ENCODE measurements around the gene CCDC158. TPM values are rescaled to one million over a fixed set of nuclear protein-coding genes. Genes with fewer than 3 reads are reported as not detected.
A peak's percentile ranks its signal among the peaks of the same experiment; 100 is the strongest.
"Not testable (repeated sequence)": the region's sequence is repeated elsewhere in the genome, so short reads cannot be mapped to it uniquely, and the experiment has no call there.

The CCDC158 gene
- total RNA-seq, 2 experiments from 2014 or later = not detected

DNA sequence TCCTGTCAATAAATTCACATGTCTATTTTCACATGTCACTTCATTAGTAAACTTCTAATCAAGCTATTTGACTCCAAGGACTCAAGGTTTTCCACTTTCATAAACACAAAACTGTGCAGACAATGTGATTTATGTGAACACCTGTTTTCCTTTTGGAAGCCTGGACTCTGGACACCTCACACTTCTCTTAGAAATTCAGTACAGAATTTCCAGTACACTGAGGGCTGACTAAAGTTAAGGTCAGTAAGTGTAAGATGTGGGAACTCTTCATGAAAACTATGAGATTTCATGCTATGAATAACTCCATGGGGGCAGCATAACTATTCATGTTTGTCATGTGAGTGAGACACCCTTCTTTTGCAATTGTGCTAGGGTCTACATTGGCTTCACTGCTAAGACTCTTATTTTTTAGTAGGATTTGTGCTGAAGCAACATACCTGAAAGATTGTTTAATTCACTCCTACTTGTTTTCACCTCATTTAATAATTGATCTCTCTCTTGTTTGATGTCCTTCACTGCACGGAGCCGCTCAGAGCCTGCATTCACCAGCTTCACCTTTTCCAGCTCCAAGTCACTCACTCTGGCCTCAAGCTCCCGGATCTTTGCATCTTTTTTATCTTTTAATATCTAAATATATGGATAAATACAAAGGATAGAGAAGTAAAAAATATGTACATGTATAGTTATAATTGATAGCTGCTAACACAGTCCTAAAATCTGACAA lies 59.1 kb downstream of the CCDC158 start:
- CTCF ChIA-PET = interaction anchor here (1.4 kb wide), 1 partner anchor 182 kb away, joined by 3 read pairs; no protein-coding TSS in a partner anchor
- Mint-ChIP-seq H3K4me3 (no peak overlapping the region), H3K27ac (no peak overlapping the region), H3K36me3 (ENCODE audit: low read depth) (peaks cover 3% of the 10 kb centered on the region), H3K9me3 (peaks cover 22% of the 10 kb centered on the region), H3K27me3 (ENCODE audit: low read depth) (peaks cover 7% of the 10 kb centered on the region), H3K4me1 (ENCODE audit: low read depth) (peaks cover 9% of the 10 kb centered on the region)
- no peak for DNase-seq
- intact Hi-C loops (cut with micrococcal nuclease) = no loop called here

DNA sequence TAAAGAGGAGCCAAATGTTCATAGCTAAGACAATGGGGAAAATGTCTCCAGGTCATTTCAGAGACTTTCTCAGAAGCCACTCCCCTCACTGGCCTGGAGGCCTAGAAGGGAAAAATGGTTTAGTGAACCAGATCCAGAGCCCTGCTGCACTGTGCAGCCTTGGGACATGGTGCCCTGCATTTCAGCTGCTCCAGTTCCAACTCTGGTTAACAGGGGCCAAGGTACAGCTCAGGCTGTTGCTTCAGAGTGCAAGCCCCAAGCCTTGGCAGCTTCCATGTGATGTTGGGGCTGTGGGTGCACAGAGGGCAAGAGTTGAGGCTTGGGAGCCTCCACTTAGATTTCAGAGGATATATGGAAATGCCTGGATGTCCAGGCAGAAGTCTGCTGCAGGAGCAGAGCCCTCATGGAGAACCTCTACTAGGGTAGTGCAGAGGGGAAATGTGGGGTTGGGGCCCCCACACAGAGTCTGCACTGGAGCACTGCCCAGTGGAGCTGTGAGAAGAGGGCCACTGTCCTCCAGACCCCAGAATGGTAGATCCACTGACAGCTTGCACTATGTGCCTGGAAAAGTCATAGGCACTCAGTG lies 61.0 kb downstream of the CCDC158 start:
- peaks cover 11% of the 10 kb centered on the region for H3K4me1 Mint-ChIP-seq (ENCODE audit: low read depth)
- intact Hi-C loops (cut with micrococcal nuclease); DNase-seq; H3K36me3 Mint-ChIP-seq (ENCODE audit: low read depth); H3K27me3 Mint-ChIP-seq (ENCODE audit: low read depth); CTCF ChIA-PET; H3K27ac Mint-ChIP-seq; H3K4me3 Mint-ChIP-seq: not testable (repeated sequence)
- peaks cover 24% of the 10 kb centered on the region for H3K9me3 Mint-ChIP-seq

DNA sequence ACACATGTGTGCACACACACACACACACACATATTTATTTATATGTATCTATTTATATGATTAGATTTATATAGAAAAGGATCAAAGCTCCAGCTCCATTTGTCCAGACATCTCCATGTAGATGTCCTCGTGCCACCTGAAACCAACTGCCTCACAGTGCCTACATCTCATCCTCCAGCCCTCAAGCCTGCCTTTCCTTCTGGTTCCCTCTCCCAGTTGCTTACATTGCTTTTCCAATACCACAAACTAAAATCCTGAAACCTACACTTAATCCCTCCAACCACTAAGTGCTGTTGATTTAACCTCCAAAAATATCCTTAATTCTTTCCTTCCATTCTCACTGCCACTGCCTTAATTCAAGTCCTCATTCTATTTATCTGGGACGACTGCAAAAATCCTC lies 63.0 kb downstream of the CCDC158 start:
- intact Hi-C loops (cut with micrococcal nuclease) = no loop called here
- no peak overlapping the region for H3K4me3 Mint-ChIP-seq
- CTCF ChIA-PET = no interaction called here

DNA sequence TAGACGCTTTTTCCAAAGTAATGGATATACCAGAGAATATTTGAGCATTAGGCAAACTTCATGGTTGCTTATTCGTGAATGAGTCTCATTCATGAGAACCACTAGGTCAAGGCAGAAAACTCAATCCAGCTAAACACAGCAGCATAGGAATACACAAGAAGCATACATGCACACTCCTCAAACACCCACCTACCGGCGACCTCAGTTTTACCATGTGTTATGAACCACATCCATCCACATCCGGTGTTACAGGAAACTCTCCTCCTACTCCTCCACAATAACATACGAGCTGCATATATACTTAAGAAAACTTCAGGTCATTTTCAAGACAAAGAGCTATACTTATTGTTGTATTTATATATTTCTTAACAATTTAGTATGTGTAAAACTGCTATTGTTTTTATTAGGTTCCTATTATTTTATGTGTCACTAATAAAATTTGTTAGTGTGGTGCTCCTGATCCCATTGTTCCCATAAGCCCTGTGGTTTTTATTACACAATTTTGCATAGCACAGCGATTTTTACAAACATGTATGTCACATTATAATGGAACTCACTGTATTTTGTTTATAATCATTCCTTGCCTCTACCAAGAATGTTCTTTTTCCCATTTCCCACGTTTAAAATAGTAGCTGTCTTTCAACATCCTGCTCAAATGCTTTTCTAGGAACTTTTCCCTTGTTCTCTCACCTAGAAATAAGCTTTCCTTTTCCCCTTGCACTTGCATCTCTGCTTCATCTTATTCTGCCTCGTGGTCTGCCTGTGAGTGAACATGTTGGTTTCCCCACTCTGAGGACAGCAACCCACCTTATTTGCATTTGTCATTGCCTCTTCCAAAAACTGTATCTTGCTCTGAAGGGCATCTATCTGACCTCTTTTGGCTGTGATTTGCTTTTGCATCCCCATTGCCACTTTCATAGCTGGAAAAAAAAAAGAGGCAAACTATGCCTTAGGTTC lies 66.1 kb downstream of the CCDC158 start:
- H3K4me3 Mint-ChIP-seq = no peak overlapping the region
- intact Hi-C loops (cut with micrococcal nuclease) = no loop called here

More for the DNA sequence above, 63.0 kb downstream of the CCDC158 start:
- peaks cover 2% of the 10 kb centered on the region for H3K27me3 Mint-ChIP-seq (ENCODE audit: low read depth)
- peaks cover 24% of the 10 kb centered on the region for H3K9me3 Mint-ChIP-seq
- H3K27ac Mint-ChIP-seq = no peak overlapping the region
- DNase-seq = no peak
- H3K4me1 Mint-ChIP-seq (ENCODE audit: low read depth) = peaks cover 5% of the 10 kb centered on the region
- H3K36me3 Mint-ChIP-seq (ENCODE audit: low read depth) = peaks cover 3% of the 10 kb centered on the region

DNA sequence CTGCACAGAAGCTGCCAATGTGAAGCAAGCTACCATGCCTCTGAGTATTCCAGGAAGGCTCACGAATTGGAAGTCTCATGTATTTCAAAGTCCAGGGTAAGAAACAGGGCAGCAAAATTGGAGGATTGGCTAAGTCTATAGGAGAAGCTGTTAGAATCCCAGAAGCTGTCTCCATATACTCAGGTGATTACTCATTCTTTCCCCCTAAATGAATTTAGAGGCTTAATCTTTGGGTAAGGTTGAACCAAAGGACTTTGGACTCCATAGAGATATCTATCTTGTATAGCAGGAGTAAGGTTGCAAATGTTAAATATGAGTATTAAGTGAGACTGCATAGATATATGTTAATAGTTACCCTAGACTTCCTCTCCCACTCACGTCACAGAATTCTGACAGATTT lies 78.1 kb downstream of the CCDC158 start:
- DNase-seq = no peak
- H3K4me3 Mint-ChIP-seq = no peak overlapping the region
- H3K27me3 Mint-ChIP-seq (ENCODE audit: low read depth) = no peaks in the 10 kb centered on the region
- no peaks in the 10 kb centered on the region for H3K4me1 Mint-ChIP-seq (ENCODE audit: low read depth)
- H3K9me3 Mint-ChIP-seq = peaks cover 10% of the 10 kb centered on the region
- no peaks in the 10 kb centered on the region for H3K36me3 Mint-ChIP-seq (ENCODE audit: low read depth)
- CTCF ChIA-PET = no interaction called here
- intact Hi-C loops (cut with micrococcal nuclease) = loop anchor here (10.0 kb wide), 1 partner anchor 62 kb away; no protein-coding TSS in a partner anchor
- H3K27ac Mint-ChIP-seq = no peak overlapping the region

More for the DNA sequence above, 66.1 kb downstream of the CCDC158 start:
- CTCF ChIA-PET = interaction anchor here (0.7 to 1.4 kb wide), 2 partner anchors 84 to 175 kb away, joined by 4 to 6 read pairs; no protein-coding TSS in a partner anchor
- Mint-ChIP-seq H3K4me1 (ENCODE audit: low read depth) (peaks cover 5% of the 10 kb centered on the region), H3K27ac (no peak overlapping the region), H3K36me3 (ENCODE audit: low read depth) (peaks cover 3% of the 10 kb centered on the region), H3K27me3 (ENCODE audit: low read depth) (peaks cover 2% of the 10 kb centered on the region), H3K9me3 (peaks cover 17% of the 10 kb centered on the region)
- peak; percentile 40 for DNase-seq

DNA sequence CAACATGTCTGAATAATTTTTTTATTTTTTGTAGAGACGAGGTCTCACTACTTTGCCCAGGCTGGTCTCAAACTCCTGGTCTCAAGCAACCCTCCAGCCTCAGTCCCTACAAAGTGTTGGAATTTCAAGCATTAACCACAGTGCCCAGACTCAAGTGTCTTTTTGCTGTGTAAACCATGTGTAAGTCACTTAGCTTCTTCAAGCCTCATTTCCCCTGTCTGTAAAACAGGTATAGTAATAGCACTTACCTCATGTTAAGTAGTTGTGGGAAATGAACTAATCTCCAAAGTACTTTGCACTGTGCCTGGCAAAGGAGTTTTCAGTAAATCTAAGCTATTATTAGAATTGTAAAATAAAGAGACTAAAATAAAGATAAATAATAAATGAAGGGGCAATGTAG lies 78.8 kb downstream of the CCDC158 start:
- H3K27me3 Mint-ChIP-seq (ENCODE audit: low read depth) = no peaks in the 10 kb centered on the region
- peaks cover 8% of the 10 kb centered on the region for H3K9me3 Mint-ChIP-seq
- H3K36me3 Mint-ChIP-seq (ENCODE audit: low read depth) = no peaks in the 10 kb centered on the region
- DNase-seq = no peak
- H3K27ac Mint-ChIP-seq = no peak overlapping the region
- H3K4me1 Mint-ChIP-seq (ENCODE audit: low read depth) = no peaks in the 10 kb centered on the region
- CTCF ChIA-PET = no interaction called here
- H3K4me3 Mint-ChIP-seq = no peak overlapping the region
- intact Hi-C loops (cut with micrococcal nuclease) = loop anchor here (10.0 kb wide), 1 partner anchor 63 kb away; no protein-coding TSS in a partner anchor

DNA sequence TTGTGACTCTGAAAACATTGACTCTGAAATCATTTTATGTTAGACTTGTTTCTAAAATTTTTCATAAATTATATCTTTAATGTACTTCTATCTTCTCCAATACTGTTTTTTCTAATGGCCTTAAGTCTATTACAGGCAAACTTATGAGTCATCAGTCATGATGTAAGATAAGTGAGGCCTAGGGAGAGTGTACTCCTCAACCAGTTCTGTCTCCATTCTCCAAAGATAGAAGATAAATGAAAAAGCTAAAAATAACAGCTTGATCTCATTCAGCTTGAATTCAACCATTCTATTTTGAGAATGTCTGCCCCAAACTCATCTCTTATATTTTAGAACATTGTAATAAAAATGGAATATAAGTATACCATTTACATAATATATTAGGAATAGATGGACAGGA lies 79.9 kb downstream of the CCDC158 start:
- H3K27ac Mint-ChIP-seq = no peak overlapping the region
- no peaks in the 10 kb centered on the region for H3K36me3 Mint-ChIP-seq (ENCODE audit: low read depth)
- H3K9me3 Mint-ChIP-seq = no peaks in the 10 kb centered on the region
- no peaks in the 10 kb centered on the region for H3K4me1 Mint-ChIP-seq (ENCODE audit: low read depth)
- DNase-seq = no peak
- H3K27me3 Mint-ChIP-seq (ENCODE audit: low read depth) = no peaks in the 10 kb centered on the region
- no peak overlapping the region for H3K4me3 Mint-ChIP-seq
- intact Hi-C loops (cut with micrococcal nuclease) = loop anchor here (10.0 kb wide), 1 partner anchor 64 kb away; no protein-coding TSS in a partner anchor
- CTCF ChIA-PET = no interaction called here

DNA sequence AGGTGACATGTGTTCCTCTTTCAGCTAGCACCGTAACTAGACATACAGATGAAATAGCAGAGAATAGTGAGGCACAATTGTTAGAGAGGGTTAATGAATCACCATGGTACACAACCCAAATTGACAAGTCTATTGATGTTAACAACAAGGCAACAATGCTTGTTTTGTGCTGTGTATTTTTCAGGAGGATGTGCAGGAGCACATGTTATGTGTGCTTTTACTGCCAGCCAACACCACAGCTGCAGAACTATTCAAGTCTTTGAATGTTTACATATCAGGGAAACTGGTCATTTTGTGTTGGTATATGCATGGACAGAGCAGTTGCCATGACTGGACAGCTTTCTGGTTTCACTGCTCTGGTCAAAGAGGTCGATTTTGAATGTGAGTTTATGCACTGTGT lies 81.6 kb downstream of the CCDC158 start:
- intact Hi-C loops (cut with micrococcal nuclease) = no loop called here
- no peak for DNase-seq
- Mint-ChIP-seq H3K27me3 (ENCODE audit: low read depth) (no peaks in the 10 kb centered on the region), H3K27ac (no peak overlapping the region), H3K36me3 (ENCODE audit: low read depth) (no peaks in the 10 kb centered on the region), H3K4me3 (no peak overlapping the region), H3K4me1 (ENCODE audit: low read depth) (no peaks in the 10 kb centered on the region), H3K9me3 (no peaks in the 10 kb centered on the region)
- CTCF ChIA-PET = interaction anchor here (0.7 to 1.4 kb wide), 2 partner anchors 160 to 840 kb away, joined by 3 read pairs; no protein-coding TSS in a partner anchor

DNA sequence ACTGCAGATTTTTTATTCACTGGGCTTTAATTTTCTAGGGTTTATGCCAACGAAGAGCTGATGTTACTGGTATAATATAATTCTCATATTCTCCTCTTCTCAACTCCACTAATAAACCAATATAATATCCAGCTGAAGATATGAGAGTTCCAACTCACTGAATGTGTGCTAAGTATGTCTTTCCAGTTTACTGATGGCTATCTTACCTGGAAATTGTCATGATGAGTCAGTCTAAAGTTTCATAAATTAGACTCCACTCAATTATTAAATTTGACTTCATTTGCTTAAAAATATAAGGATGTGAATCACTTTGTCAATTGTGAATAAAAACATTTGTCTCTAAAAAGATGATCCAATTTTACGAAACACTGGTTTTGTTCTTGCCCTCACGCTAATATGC lies 86.1 kb downstream of the CCDC158 start:
- intact Hi-C loops (cut with micrococcal nuclease) = no loop called here
- H3K9me3 Mint-ChIP-seq = no peaks in the 10 kb centered on the region
- H3K27me3 Mint-ChIP-seq (ENCODE audit: low read depth) = no peaks in the 10 kb centered on the region
- CTCF ChIA-PET = interaction anchor here (1.2 to 1.9 kb wide), 2 partner anchors 43 to 155 kb away, joined by 5 to 6 read pairs; no protein-coding TSS in a partner anchor
- no peaks in the 10 kb centered on the region for H3K36me3 Mint-ChIP-seq (ENCODE audit: low read depth)
- no peaks in the 10 kb centered on the region for H3K4me1 Mint-ChIP-seq (ENCODE audit: low read depth)
- no peak for DNase-seq
- no peak overlapping the region for H3K27ac Mint-ChIP-seq
- no peak overlapping the region for H3K4me3 Mint-ChIP-seq

DNA sequence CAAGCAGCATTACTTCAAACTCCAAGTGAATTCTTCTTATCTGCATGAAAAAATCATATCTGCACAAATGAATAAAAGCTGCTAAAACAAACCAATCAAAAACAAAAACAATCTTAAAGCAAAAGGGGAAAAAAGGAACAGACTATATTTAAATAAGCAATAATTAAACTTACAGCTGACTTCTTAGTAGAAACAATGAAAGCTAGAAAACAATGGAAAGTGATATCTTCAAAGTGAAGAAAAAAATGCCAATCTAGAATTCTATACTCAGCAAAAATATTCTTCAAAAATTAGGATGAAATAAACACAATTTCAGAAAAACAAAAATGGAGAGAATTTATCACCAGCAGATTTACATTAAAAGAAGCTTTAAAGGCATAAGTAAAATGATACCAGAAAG lies 94.4 kb downstream of the CCDC158 start:
- intact Hi-C loops (cut with micrococcal nuclease) = no loop called here
- Mint-ChIP-seq H3K36me3 (ENCODE audit: low read depth) (no peaks in the 10 kb centered on the region), H3K4me3 (no peak overlapping the region), H3K9me3 (peaks cover 19% of the 10 kb centered on the region), H3K27me3 (ENCODE audit: low read depth) (peaks cover 1% of the 10 kb centered on the region), H3K4me1 (ENCODE audit: low read depth) (no peaks in the 10 kb centered on the region), H3K27ac (no peak overlapping the region)
- CTCF ChIA-PET = no interaction called here
- DNase-seq = no peak

DNA sequence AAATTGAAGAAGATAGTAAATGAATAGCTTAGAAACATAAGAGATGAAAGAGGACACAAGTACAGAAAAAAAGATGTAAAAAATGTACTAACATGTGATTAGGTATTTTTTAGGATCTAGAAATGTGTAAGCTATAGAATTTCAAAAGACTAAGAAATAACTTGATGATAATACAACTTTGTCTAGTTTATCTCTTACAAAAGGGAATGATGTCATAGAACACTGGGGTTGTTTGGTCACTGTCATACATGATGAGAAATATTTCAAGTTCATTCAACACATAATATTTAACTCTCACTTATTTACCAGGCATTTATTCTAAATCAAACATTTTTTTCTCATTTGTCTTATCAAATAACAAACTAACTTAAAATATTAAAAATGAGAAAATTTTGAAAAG lies 95.9 kb downstream of the CCDC158 start:
- Mint-ChIP-seq H3K27me3 (ENCODE audit: low read depth) (peaks cover 6% of the 10 kb centered on the region), H3K9me3 (peaks cover 27% of the 10 kb centered on the region), H3K4me1 (ENCODE audit: low read depth) (no peaks in the 10 kb centered on the region), H3K36me3 (ENCODE audit: low read depth) (no peaks in the 10 kb centered on the region), H3K27ac (no peak overlapping the region), H3K4me3 (no peak overlapping the region)
- DNase-seq = no peak
- CTCF ChIA-PET = no interaction called here
- intact Hi-C loops (cut with micrococcal nuclease) = no loop called here

DNA sequence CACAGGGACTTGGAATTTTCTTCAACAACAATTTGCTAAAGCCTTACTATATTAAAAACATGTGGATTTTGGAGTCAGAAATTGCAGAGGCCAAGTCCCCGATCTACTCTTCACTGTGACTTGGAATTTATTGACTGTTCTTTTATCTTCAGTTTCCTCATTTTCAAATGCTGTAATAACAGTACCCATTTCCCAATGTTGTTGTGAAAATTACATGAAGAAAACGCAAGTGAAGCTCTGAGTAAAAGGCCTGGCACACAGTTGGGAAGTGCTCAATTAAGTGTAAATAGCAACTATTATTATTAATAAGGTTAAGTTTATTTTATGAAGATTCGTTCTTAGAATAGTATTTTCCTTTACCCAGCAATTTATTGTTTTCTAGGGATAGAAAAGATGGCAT lies 98.7 kb downstream of the CCDC158 start:
- DNase-seq = no peak
- Mint-ChIP-seq H3K36me3 (ENCODE audit: low read depth) (no peaks in the 10 kb centered on the region), H3K27ac (no peak overlapping the region), H3K4me3 (no peak overlapping the region), H3K9me3 (peaks cover 28% of the 10 kb centered on the region), H3K4me1 (ENCODE audit: low read depth) (no peaks in the 10 kb centered on the region), H3K27me3 (ENCODE audit: low read depth) (peaks cover 5% of the 10 kb centered on the region)
- CTCF ChIA-PET = no interaction called here
- intact Hi-C loops (cut with micrococcal nuclease) = no loop called here

Measured in activated naive CD4-positive, alpha-beta T cell treated with anti-CD3 and anti-CD28 coated beads for 36 hours (primary cell).